Measurements from ENCODE around the gene LTBP1. TPM values are rescaled to one million over a fixed set of nuclear protein-coding genes. Genes with fewer than 3 reads are reported as not detected.
"Not testable (repeated sequence)": the region's sequence is repeated elsewhere in the genome, so short reads cannot be mapped to it uniquely, and the experiment has no call there.

The LTBP1 gene
- total RNA-seq, 2 experiments from 2014 or later: 0.06 TPM; not detected in 1

DNA sequence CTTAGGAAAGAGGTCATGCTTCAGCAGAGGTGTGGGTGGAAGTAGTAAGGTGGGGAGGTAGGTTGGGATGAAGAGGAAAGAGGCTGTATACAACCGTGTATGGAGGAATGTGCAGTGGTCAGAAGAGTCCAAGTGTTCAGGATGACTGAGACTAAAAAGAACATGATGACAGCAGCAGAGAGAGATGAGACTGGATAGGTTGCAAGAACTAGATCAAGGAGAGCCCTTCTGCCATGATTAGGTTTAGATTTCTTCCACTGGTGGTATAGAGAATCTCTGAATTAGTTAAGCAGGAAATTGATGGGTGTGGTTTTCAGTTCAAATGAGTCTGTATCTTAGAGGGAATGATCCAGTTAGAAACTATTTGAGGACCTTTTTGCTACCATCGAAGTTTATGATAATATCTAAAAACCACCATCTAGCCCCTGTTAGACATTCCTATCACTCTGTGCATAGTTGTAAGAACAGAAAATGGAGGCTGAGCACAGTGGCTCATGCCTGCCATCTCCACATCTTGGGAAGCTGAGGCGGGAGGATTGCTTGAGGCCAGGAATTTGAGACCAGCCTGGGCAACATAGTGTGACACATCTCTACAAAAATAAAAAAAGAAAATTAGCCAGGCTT is 221.0 kb downstream of the LTBP1 start:
- peaks cover 6% of the 10 kb centered on the region for H3K27me3 Mint-ChIP-seq
- POLR2A ChIA-PET: no interaction called here
- Histone ChIP-seq H3K4me1 (ENCODE audit: insufficient read depth, low read length) (no peaks in the 10 kb centered on the region), H3K27ac (ENCODE audit: low read depth in 1 of 2, low read length in 2 of 2) (no peak overlapping the region), H3K36me3 (ENCODE audit: insufficient read depth, low read length) (no peaks in the 10 kb centered on the region), H3K9me3 (ENCODE audit: control insufficient read depth in 1 of 2, insufficient read depth in 1 of 2, low read length in 2 of 2) (no peaks in the 10 kb centered on the region), H3K4me3 (ENCODE audit: low read length) (no peak overlapping the region), H3K27me3 (ENCODE audit: control insufficient read depth in 1 of 2, insufficient read depth in 2 of 2, low read length in 2 of 2) (peaks cover 0 to 5% of the 10 kb centered on the region in 2 experiments)
- intact Hi-C loops (cut with DNase I, micrococcal nuclease): no loop called here
- no peak for ATAC-seq (ENCODE audit: poor library complexity)
- no peak overlapping the region for H3K27ac Mint-ChIP-seq
- H3K4me1 Mint-ChIP-seq (ENCODE audit: low read depth): no peaks in the 10 kb centered on the region
- no peak overlapping the region for H3K4me3 Mint-ChIP-seq
- H3K9me3 Mint-ChIP-seq: no peaks in the 10 kb centered on the region
- DNase-seq: no peak
- no peaks in the 10 kb centered on the region for H3K36me3 Mint-ChIP-seq (ENCODE audit: low read depth)
- CTCF ChIA-PET: no interaction called here
- TF ChIP-seq, protein P1, sequence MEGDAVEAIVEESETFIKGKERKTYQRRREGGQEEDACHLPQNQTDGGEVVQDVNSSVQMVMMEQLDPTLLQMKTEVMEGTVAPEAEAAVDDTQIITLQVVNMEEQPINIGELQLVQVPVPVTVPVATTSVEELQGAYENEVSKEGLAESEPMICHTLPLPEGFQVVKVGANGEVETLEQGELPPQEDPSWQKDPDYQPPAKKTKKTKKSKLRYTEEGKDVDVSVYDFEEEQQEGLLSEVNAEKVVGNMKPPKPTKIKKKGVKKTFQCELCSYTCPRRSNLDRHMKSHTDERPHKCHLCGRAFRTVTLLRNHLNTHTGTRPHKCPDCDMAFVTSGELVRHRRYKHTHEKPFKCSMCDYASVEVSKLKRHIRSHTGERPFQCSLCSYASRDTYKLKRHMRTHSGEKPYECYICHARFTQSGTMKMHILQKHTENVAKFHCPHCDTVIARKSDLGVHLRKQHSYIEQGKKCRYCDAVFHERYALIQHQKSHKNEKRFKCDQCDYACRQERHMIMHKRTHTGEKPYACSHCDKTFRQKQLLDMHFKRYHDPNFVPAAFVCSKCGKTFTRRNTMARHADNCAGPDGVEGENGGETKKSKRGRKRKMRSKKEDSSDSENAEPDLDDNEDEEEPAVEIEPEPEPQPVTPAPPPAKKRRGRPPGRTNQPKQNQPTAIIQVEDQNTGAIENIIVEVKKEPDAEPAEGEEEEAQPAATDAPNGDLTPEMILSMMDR (IDR thresholded peaks at IDR 0.05): no peak

DNA sequence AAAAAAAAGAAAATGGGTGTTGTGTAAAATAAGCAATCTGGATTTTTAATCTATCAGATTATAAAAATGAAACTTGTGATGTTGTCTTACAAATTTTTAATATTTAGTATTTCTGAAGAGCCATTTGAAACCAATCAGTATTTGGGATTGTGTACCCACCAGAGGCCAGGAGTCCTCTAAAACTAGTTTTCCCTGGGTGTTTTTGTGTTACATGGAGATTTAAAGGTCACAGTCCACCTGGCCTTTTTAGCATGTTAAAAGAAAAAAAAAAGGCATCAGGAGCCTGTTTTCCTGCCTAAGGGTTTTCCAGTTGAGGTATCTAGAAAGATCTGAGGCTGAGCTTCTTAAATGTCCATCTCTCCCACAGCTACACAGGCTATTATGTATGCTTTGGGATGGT is 221.7 kb downstream of the LTBP1 start:
- Mint-ChIP-seq H3K4me3 (no peak overlapping the region), H3K4me1 (ENCODE audit: low read depth) (no peaks in the 10 kb centered on the region), H3K27me3 (peaks cover 6% of the 10 kb centered on the region), H3K27ac (no peak overlapping the region), H3K36me3 (ENCODE audit: low read depth) (no peaks in the 10 kb centered on the region), H3K9me3 (no peaks in the 10 kb centered on the region)
- Histone ChIP-seq H3K4me1 (ENCODE audit: insufficient read depth, low read length) (no peaks in the 10 kb centered on the region), H3K27me3 (ENCODE audit: control insufficient read depth in 1 of 2, insufficient read depth in 2 of 2, low read length in 2 of 2) (peaks cover 0 to 5% of the 10 kb centered on the region in 2 experiments), H3K27ac (ENCODE audit: low read depth in 1 of 2, low read length in 2 of 2) (no peak overlapping the region), H3K4me3 (ENCODE audit: low read length) (no peak overlapping the region), H3K36me3 (ENCODE audit: insufficient read depth, low read length) (no peaks in the 10 kb centered on the region), H3K9me3 (ENCODE audit: control insufficient read depth in 1 of 2, insufficient read depth in 1 of 2, low read length in 2 of 2) (no peaks in the 10 kb centered on the region)
- no peak for ATAC-seq (ENCODE audit: poor library complexity)
- no peak for DNase-seq
- POLR2A ChIA-PET: no interaction called here
- intact Hi-C loops (cut with DNase I, micrococcal nuclease): no loop called here
- TF ChIP-seq, protein P1 (IDR thresholded peaks at IDR 0.05): no peak
- CTCF ChIA-PET: no interaction called here

DNA sequence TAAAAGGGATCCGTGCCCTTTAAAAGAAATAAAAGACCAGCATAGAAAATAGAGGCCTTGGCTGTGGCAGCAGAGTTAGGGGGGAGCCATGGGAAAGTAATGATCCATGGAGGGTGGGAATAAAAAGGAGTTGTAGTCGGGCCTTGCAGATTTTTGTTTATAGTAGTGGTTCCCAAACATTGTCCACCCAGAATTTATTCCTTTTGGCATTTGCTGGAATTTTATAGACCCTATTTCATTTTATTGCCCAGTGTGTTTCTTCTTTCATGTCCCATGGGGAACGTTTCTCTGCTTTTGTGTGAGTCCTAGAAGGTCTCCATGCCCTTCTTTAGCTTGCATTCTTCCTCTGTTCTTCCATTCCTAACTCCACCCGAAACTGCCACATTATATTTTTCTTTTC is 222.2 kb downstream of the LTBP1 start:
- POLR2A ChIA-PET: no interaction called here
- DNase-seq (no peak), ATAC-seq (ENCODE audit: poor library complexity) (no peak)
- no peaks in the 10 kb centered on the region for H3K4me1 ChIP-seq (ENCODE audit: insufficient read depth, low read length)
- TF ChIP-seq, protein P1 (IDR thresholded peaks at IDR 0.05): no peak
- CTCF ChIA-PET: interaction anchor here (1.1 kb wide), 1 partner anchor 10 kb away, joined by 3 read pairs; no protein-coding TSS in a partner anchor
- H3K36me3 ChIP-seq (ENCODE audit: insufficient read depth, low read length): no peaks in the 10 kb centered on the region
- H3K27ac ChIP-seq (ENCODE audit: low read depth in 1 of 2, low read length in 2 of 2): no peak overlapping the region
- peaks cover 6% of the 10 kb centered on the region for H3K27me3 Mint-ChIP-seq
- H3K27me3 ChIP-seq (ENCODE audit: control insufficient read depth in 1 of 2, insufficient read depth in 2 of 2, low read length in 2 of 2): peaks cover 0 to 5% of the 10 kb centered on the region in 2 experiments
- H3K9me3 ChIP-seq (ENCODE audit: control insufficient read depth in 1 of 2, insufficient read depth in 1 of 2, low read length in 2 of 2): no peaks in the 10 kb centered on the region
- H3K36me3 Mint-ChIP-seq (ENCODE audit: low read depth): no peaks in the 10 kb centered on the region
- no peaks in the 10 kb centered on the region for H3K4me1 Mint-ChIP-seq (ENCODE audit: low read depth)
- no peak overlapping the region for H3K4me3 Mint-ChIP-seq
- intact Hi-C loops (cut with DNase I, micrococcal nuclease): no loop called here
- H3K9me3 Mint-ChIP-seq: no peaks in the 10 kb centered on the region
- H3K27ac Mint-ChIP-seq: no peak overlapping the region
- no peak overlapping the region for H3K4me3 ChIP-seq (ENCODE audit: low read length)

DNA sequence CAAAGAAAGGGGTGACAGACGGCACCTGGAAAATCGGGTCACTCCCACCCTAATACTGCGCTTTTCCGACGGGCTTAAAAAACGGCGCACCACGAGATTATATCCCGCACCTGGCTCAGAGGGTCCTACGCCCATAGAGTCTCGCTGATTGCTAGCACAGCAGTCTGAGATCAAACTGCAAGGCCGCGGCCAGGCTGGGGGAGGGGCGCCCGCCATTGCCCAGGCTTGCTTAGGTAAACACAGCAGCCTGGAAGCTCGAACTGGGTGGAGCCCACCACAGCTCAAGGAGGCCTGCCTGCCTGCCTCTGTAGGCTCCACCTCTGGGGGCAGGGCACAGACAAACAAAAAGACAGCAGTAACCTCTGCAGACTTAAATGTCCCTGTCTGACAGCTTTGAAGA is 223.5 kb downstream of the LTBP1 start:
- ATAC-seq (ENCODE audit: poor library complexity); H3K4me3 ChIP-seq (ENCODE audit: low read length); CTCF ChIA-PET; H3K9me3 Mint-ChIP-seq; H3K9me3 ChIP-seq (ENCODE audit: control insufficient read depth in 1 of 2, insufficient read depth in 1 of 2, low read length in 2 of 2); H3K36me3 ChIP-seq (ENCODE audit: insufficient read depth, low read length); H3K27ac ChIP-seq (ENCODE audit: low read depth in 1 of 2, low read length in 2 of 2); intact Hi-C loops (cut with DNase I, micrococcal nuclease); H3K4me1 ChIP-seq (ENCODE audit: insufficient read depth, low read length); H3K36me3 Mint-ChIP-seq (ENCODE audit: low read depth); POLR2A ChIA-PET; H3K4me3 Mint-ChIP-seq; DNase-seq; H3K27ac Mint-ChIP-seq; H3K4me1 Mint-ChIP-seq (ENCODE audit: low read depth); H3K27me3 Mint-ChIP-seq; H3K27me3 ChIP-seq (ENCODE audit: control insufficient read depth in 1 of 2, insufficient read depth in 2 of 2, low read length in 2 of 2): not testable (repeated sequence)
